Embryonic facial prominence (tissue), 1 donor: ENCODE data around the gene BRAP.
"Not testable (repeated sequence)": the region's sequence is repeated elsewhere in the genome, so short reads cannot be mapped to it uniquely, and the experiment has no call there.

Experiments used
- DNase-seq: peaks from one replicate; pipeline ENCODE4 v3.0.0-alpha.2; 2016; ENCODE audit errors: extremely low spot score

Gene BRAP, protein sequence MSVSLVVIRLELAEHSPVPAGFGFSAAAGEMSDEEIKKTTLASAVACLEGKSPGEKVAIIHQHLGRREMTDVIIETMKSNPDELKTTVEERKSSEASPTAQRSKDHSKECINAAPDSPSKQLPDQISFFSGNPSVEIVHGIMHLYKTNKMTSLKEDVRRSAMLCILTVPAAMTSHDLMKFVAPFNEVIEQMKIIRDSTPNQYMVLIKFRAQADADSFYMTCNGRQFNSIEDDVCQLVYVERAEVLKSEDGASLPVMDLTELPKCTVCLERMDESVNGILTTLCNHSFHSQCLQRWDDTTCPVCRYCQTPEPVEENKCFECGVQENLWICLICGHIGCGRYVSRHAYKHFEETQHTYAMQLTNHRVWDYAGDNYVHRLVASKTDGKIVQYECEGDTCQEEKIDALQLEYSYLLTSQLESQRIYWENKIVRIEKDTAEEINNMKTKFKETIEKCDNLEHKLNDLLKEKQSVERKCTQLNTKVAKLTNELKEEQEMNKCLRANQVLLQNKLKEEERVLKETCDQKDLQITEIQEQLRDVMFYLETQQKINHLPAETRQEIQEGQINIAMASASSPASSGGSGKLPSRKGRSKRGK

DNA sequence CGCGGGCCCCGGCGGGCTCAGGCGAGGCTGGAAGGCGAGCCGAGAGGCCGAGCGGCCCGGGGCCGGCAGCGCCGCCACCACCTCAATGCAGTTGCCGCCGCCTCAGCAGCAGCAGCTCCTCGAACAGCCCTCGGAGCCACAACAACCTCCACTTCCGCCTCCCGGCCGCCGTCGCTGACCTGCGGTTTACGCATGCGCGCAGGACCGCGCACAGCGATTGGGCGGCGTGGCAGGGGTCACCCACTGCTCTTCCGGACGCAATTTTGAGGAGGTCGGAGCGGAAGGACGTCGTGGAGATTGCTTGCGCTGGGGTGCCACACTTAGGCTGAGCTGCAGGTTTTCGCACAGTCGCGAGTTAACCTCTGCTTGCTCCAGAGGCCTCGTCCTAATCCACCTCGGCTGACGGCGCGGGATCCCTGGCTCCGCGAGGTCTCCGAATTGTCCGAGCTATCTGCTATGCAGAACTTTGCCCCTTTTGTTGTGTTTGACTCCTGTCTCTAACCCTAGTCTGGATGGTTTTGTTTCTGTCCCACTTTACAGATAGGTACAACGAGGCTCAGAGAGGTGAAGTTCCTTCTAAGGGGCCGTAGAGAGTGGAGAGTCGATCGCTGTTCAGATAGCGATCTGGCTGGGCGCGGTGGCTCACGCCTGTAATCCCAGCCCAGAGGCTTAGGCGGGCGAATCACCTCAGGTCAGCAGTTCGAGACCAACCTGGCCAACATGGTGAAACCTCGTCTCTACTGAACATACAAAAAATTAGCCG is at the start of gene BRAP, which contains the start of gene ACAD10:
Gene BRAP, minus strand, starts transcription at position 146 of the 763 bp plus-strand sequence. CDS start 164 bp downstream, outside the sequence.
Gene ACAD10, plus strand, starts transcription at position 243 of the 763 bp plus-strand sequence. CDS start 6,657 bp downstream, outside the sequence.
- DNase-seq = peak; percentile 85

- DNase-seq = no peak
These were observed 47.7 kb upstream of the BRAP start for GRCh38 chr12:111733340-111733915.

DNA sequence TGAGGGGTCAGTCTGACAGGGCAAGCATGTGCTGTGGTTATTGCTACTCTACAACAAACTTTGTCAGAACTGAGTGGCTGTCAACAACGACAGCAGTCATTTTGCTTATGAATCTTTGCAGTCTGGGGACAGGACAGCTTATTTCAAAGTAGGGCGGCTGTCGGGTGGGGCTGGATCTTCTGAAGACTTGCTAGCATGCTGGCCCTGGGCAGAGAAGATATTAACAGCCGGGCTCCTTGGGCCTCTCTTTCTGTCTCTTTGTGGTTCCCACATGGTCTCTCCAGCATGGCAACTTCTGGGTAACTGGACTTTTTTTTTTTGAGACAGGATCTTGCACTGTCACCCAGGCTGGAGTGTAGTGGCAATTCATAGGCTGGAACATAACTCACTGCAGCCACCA is 47.0 kb upstream of the BRAP start:
- no peak for DNase-seq

DNA sequence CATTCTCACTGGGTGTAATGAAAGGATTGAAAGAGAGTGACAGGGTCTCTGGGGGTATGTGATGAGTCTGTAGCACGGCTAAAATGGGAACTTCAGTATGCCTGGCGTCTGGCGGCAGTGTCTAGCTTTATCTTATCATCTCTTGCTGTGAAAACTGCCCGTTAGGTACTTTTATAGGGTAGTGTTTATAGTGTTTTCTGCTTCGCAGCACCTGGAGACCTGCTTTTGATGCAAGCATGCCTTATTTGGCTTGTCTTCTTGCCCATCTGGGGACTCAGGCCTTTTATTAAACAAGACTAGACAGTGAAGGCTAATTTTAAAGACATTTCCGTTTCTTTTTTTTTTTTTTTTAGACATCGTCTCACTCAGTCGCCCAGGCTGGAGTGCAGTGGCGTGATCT is 44.7 kb upstream of the BRAP start:
- no peak for DNase-seq

GRCh38 chr12:111728795-111729194 is 43.0 kb upstream of the BRAP start:
- DNase-seq = no peak

GRCh38 chr12:111723646-111724360 is 38.0 kb upstream of the BRAP start:
- DNase-seq = not testable (repeated sequence)

- no peak for DNase-seq
These were observed 34.7 kb upstream of the BRAP start for GRCh38 chr12:111720457-111720856.

GRCh38 chr12:111719316-111719715 is 33.6 kb upstream of the BRAP start:
- not testable (repeated sequence) for DNase-seq

- no peak for DNase-seq
These were observed 29.5 kb upstream of the BRAP start for GRCh38 chr12:111715279-111715678.

DNA sequence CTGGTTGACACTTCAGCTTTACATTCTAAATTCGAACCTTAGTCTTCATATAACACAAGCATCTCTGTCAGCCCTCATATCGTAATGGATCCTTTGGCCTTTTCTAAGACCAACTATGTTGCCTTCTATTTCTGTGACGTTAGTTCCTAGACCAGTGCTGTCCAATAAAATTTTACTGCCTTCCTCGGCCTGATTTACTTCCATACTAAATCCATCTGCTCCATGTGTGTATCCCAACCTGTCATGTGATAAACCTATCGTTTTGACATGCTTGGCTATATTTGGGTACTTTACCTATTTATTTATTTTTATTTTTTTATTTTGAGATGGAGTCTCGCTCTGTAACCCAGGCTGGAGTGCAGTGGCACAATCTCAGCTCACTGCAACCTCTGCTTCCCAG is 20.4 kb upstream of the BRAP start:
- no peak for DNase-seq

GRCh38 chr12:111705672-111706071 is 19.9 kb upstream of the BRAP start:
- DNase-seq = no peak

DNA sequence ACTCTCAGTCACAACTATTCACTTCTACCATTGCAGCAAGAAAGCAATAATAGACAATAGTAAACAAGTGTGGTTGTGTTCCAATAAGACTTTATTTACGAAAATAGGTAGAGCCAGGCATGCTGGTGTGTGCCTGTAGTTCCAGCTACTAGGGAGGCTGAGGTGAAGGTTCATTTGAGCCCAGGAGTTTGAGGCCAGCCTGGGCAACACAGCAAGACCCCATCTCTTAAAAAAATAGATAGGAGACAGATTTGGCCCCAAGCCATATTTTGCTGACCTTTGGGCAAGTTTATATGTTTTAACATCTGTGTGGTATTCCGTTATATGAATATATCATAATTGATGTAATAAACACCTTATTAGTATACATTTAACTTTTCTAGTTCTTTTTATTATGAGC is 14.2 kb upstream of the BRAP start:
- no peak for DNase-seq

DNA sequence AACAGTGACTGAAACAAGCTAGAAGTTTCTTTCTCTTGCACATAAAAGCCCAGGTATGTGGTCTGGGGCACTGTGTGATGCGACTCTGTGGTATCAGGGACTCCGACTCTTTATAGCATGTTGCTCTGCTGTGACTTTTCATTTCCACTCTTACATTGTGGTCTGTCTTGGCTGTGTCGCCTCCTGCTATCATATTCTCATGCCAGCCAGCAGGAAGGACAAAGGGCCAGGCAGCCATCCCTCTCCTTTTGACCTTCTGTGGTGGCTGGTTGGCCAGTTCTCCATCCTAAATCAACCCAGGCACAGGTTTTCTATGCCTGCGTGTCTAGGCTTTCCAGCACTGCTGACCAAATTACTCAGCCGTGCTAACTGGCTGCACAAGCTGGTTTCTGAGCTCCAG is 8.1 kb upstream of the BRAP start:
- no peak for DNase-seq

- no peak for DNase-seq
These were observed 6.9 kb upstream of the BRAP start for GRCh38 chr12:111692575-111693210.

GRCh38 chr12:111691262-111691661 is 5.5 kb upstream of the BRAP start:
- no peak for DNase-seq

DNA sequence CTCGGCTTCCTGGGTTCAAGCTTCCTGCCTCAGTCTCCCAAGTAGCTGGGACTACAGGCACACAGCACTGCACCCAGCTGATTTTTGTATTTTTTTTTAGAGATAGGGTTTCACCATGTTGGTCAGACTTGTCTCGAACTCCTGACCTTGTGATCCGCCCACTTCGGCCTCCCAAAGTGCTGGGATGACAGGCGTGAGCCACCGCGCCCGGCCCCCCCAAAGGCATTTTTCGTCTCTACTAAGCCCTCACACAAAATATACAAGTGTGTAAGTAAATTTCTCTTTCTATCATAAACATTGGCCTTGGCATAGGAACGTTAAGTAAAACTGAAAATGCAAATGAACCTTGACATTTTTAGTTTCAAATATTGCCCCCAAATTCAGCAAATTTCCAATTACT is 2.2 kb upstream of the BRAP start:
- DNase-seq = no peak

GRCh38 chr12:111687255-111687654 is 1.5 kb upstream of the BRAP start:
- DNase-seq = no peak

- DNase-seq = no peak
These were observed 884 bp upstream of the BRAP start for GRCh38 chr12:111686574-111687105.

GRCh38 chr12:111685322-111685810 is 390 bp downstream of the BRAP start:
- no peak for DNase-seq

GRCh38 chr12:111684485-111685198 is 1.1 kb downstream of the BRAP start:
- not testable (repeated sequence) for DNase-seq
